Suprapubic skin (tissue), 4 donors: ENCODE measurements around the gene LETM1. TPM values are rescaled to one million over a fixed set of nuclear protein-coding genes. Genes with fewer than 3 reads are reported as not detected.

ENCODE experiments used
- DNase-seq, 2 donors: peaks; one replicate each; pipeline ENCODE4 v3.0.0-alpha.2; 2019; ENCODE audit warnings: low spot score in 2 of 2
- H3K27ac ChIP-seq: fragments of 200-600 bp; sonication (generic); one replicate; pipeline ENCODE4 v1.5.1; 2019
- H3K27me3 ChIP-seq: fragments of 200-600 bp; sonication (generic); one replicate; pipeline ENCODE4 v1.5.1; 2019
- H3K36me3 ChIP-seq: fragments of 200-600 bp; sonication (generic); one replicate; pipeline ENCODE4 v1.5.1; 2019
- H3K4me1 ChIP-seq: fragments of 200-600 bp; sonication (generic); one replicate; pipeline ENCODE4 v1.5.1; 2019
- H3K4me3 ChIP-seq: fragments of 200-600 bp; sonication (generic); one replicate; pipeline ENCODE4 v1.5.1; 2019; ENCODE audit warnings: mild to moderate bottlenecking
- H3K9me3 ChIP-seq: fragments of 200-600 bp; sonication (generic); one replicate; pipeline ENCODE4 v1.5.1; 2019
- CTCF ChIP-seq, 2 donors: fragments of 200-600 bp in 1 of 2; fragments of 450-650 bp in 1 of 2; sonication (generic) in 1 of 2; IDR thresholded peaks; one replicate each; pipeline ENCODE4 v1.5.1; 2016 to 2019; ENCODE audit warnings: antibody characterized with exemption in 2 of 2, mild to moderate bottlenecking in 1 of 2, moderate library complexity in 1 of 2
- EP300 ChIP-seq: sonication (generic); formaldehyde crosslinking; IDR thresholded peaks from one replicate; pipeline ENCODE4 v1.6.1; 2017; ENCODE audit warnings: antibody characterized with exemption
- POLR2A ChIP-seq, 2 donors: fragments of 450-650 bp; IDR thresholded peaks; one replicate each; pipeline ENCODE4 v1.6.1; 2017; ENCODE audit warnings: antibody characterized with exemption in 2 of 2, mild to moderate bottlenecking in 2 of 2, moderate library complexity in 2 of 2
- POLR2AphosphoS5 ChIP-seq, 3 donors: sonication (generic); formaldehyde crosslinking; IDR thresholded peaks; one replicate each; pipeline ENCODE4 v1.6.1; 2017; ENCODE audit warnings: antibody characterized with exemption in 3 of 3
- WGBS: methylation state at CpG from one replicate; pipeline ENCODE4 v1.1.5; 2018; 5-methylcytosine and 5-hydroxymethylcytosine counted together
- total RNA-seq, 4 donors: library from RNA; depleted of rRNA; stranded (reverse); fragments of >200 nt; gene quantifications; one replicate each; pipeline ENCODE4 v1.1.0, GENCODE V29; 2016

Gene LETM1
- total RNA-seq, 4 donors from 2014 or later = 64.0 to 73.5 (median 65.2) TPM

DNA sequence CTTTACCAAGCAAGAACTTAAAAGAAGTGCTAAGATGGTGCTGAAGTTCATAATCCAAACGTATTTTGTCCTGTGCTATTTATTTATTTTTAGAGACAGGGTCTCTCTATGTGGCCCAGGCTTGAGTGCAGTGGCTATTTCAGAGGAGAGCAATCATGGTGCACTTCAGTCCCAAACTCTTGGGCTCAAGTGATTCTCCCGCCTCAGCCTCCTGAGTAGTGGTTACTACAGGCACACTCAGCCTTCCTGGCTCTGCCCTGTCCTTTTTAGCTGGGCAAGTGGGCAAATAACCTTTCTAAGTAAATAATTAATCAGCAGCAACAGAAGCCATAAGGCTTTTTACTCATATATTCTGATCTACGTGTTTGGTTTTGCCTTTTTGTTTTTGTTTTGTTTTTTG, 17.8 kb upstream of the LETM1 start:
- peaks cover 21% of the 10 kb centered on the region for H3K4me1 ChIP-seq
- no peak overlapping the region for H3K27ac ChIP-seq
- no peak for DNase-seq
- WGBS = 83% methylated on average over 3 of the region's 3 CpGs
- no peaks in the 10 kb centered on the region for H3K9me3 ChIP-seq
- no peaks in the 10 kb centered on the region for H3K36me3 ChIP-seq
- TF ChIP-seq CTCF (IDR thresholded peaks at IDR 0.05) = no peak
- no peak for TF ChIP-seq EP300
- TF ChIP-seq POLR2A (IDR thresholded peaks at IDR 0.05) = no peak
- no peak for TF ChIP-seq POLR2AphosphoS5 (IDR thresholded peaks at IDR 0.05)
- H3K4me3 ChIP-seq = no peak overlapping the region
- no peaks in the 10 kb centered on the region for H3K27me3 ChIP-seq

GRCh38 chr4:1873291-1873690, 17.3 kb upstream of the LETM1 start:
- TF ChIP-seq EP300 = no peak
- no peak for TF ChIP-seq POLR2A (IDR thresholded peaks at IDR 0.05)
- no peak for TF ChIP-seq CTCF (IDR thresholded peaks at IDR 0.05)
- TF ChIP-seq POLR2AphosphoS5 (IDR thresholded peaks at IDR 0.05) = no peak

DNA sequence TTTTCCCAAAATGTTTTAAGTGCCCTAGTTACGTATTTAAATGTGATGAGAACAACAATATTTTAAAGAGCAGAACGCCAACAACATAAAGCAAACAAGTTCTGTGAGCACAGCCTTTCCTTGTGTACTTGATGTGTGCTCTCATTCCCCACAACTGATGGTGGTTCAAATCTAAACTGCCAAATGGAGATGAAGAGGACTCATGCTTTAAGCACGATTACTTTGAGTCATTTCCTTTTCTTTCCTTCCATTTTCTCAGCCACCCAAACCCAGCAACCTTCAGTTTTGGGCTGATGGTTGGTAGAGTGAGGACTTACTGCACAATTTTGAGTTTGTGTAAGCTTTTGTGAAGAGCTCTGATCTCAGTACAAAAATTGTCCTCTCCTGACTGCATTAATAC, 16.9 kb upstream of the LETM1 start:
- Histone ChIP-seq H3K27ac (no peak overlapping the region), H3K36me3 (no peaks in the 10 kb centered on the region), H3K9me3 (no peaks in the 10 kb centered on the region), H3K27me3 (no peaks in the 10 kb centered on the region), H3K4me1 (peaks cover 21% of the 10 kb centered on the region), H3K4me3 (no peak overlapping the region)
- TF ChIP-seq POLR2AphosphoS5 (IDR thresholded peaks at IDR 0.05) (no peak), EP300 (no peak), CTCF (IDR thresholded peaks at IDR 0.05) (no peak), POLR2A (IDR thresholded peaks at IDR 0.05) (no peak)
- DNase-seq = no peak
- WGBS = 42% methylated on average over 3 of the region's 3 CpGs

More at GRCh38 chr4:1873291-1873690, 17.3 kb upstream of the LETM1 start:
- WGBS = 77% methylated on average over 4 of the region's 4 CpGs
- no peak for DNase-seq
- no peak overlapping the region for H3K4me3 ChIP-seq
- H3K27ac ChIP-seq = no peak overlapping the region
- peaks cover 21% of the 10 kb centered on the region for H3K4me1 ChIP-seq
- no peaks in the 10 kb centered on the region for H3K27me3 ChIP-seq
- H3K9me3 ChIP-seq = no peaks in the 10 kb centered on the region
- H3K36me3 ChIP-seq = no peaks in the 10 kb centered on the region

DNA sequence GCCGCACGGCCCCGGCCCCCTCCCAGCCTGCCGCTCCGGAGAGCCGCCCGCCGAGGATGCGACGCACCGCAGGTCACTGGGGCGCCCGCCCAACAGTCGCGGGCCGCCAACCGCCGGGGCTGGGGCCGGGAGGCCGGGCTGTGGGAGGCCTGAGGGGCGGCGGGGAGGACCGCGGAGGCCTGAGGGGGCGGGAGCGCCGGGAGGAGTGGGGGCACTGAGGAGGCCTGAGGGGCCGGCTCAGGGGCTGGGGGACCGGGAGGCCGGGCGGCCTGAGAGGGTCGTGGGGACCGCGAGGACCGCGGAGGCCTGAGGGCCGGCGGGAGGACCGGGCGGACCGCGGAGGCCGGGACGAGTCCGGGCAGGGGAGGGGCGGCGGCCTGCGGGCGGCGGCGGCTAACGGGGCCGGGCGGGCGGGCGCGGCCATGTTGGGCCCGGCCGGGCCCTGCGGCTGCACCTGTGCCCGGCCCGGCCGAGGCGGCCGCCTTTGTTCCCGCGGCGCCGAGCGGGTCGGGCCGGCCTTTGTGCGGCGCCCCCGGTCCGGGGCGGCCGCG, 15.6 kb upstream of the LETM1 start:
- Histone ChIP-seq H3K9me3 (no peaks in the 10 kb centered on the region), H3K27me3 (no peaks in the 10 kb centered on the region), H3K27ac (peak overlapping the region; percentile 75), H3K36me3 (no peaks in the 10 kb centered on the region), H3K4me3 (peak overlapping the region; percentile 91), H3K4me1 (peaks cover 21% of the 10 kb centered on the region)
- peak in 1 of 2 donors; percentile 76 for DNase-seq
- WGBS = no CpG with 5 or more reads among the region's 79 CpGs
- TF ChIP-seq CTCF (IDR thresholded peaks at IDR 0.05) (no peak), POLR2AphosphoS5 (IDR thresholded peaks at IDR 0.05) (no peak), EP300 (no peak), POLR2A (IDR thresholded peaks at IDR 0.05) (no peak)

GRCh38 chr4:1870578-1871443, 14.9 kb upstream of the LETM1 start, which contains the start of gene NSD2:
TSS of gene NSD2 (plus strand) at chr4:1871393. CDS start at chr4:1900655, 29,262 bp downstream.
- no peaks in the 10 kb centered on the region for H3K36me3 ChIP-seq
- no peaks in the 10 kb centered on the region for H3K9me3 ChIP-seq
- H3K27ac ChIP-seq = peak within 1 kb of the TSS; percentile 97
- TF ChIP-seq POLR2A (IDR thresholded peaks at IDR 0.05) = peak in 1 of 2 donors; percentile 42
- peak in 1 of 3 donors; percentile 90 for TF ChIP-seq POLR2AphosphoS5 (IDR thresholded peaks at IDR 0.05)
- TF ChIP-seq EP300 = no peak
- TF ChIP-seq CTCF (IDR thresholded peaks at IDR 0.05) = no peak
- H3K4me3 ChIP-seq = peak within 1 kb of the TSS; percentile 91
- WGBS = 0% methylated on average over 2 of the region's 155 CpGs
- DNase-seq = peak; percentile 88 to 89
- peaks cover 21% of the 10 kb centered on the region for H3K4me1 ChIP-seq
- H3K27me3 ChIP-seq = no peaks in the 10 kb centered on the region
